ENCODE measurements around the gene CD6.

The CD6 gene

DNA sequence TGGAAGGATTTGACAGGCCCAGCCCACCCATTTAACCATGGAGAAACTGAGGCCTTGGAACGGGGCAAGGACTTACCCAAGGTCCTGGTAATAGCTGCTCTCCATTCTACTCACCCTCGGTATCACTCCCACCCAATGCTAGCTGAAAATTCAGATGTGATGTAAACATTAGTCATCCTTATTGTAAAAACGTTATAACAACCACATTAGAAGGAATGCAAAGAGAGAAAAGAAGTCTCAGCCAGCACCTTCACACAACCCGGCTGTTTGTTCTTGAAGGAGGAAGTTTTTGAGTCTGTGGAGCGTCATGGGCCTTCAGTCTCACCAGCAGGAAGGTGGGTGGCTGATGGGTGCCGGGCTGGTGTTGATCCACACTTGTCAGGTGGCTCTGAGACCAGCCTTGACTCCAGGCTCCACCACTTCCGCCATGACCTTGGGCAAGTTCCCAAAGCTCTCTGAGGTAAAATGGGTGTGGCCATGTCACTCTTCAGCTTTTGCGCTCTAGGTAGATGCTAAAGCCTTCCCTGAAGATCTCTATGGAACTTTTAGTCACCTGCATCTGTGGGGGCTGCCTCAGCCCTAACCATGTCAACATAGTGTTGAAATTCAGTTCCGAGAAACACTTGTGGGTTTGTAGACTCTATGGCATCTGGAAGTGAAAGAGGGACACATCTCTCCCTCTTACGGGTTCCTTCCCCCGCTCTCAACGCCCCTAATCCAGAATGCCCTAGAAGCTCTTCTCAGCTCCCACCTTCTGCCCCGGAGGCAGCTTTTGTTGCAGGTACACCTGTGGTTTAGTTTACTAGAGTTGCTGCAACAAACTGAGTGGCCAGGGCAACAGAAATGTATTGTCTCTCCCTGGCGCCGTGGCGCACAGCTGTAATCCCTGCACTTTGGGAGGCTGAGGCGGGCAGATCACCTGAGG lies 14.8 kb downstream of the CD6 start:
- no peak for DNase-seq (ENCODE audit: low spot score)

DNA sequence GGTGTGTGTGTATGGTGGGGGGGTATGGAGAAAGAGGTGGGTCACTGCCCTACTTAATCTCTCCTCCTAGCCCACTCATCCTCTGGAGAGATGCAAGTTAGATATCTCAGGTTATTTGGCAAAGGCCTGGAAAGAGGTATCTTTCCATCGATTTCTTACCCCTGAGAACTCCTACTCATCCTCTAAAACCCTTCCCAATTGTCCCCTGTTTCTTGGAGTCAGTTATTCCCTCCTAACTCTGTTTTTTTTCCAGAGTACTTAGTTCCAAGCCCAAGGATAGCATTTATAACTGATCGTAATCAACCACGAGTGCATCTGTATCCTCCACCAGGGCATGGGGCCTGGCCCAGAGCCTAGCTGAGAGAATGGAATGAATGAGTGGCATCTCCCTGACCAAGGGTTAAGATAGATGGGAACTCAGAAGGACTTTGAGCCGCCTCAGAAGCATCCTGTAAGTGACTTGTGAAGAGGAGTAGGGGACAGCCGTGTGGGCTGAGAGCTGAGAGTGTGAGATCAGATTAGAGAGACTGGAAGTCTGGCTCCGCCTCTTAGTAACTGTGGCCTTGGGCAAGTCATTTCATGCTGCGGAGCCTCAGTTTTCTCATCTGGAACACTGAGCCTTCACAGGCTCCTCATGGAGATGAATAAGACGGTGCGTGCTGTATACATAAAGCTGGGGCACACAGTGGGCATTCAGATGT lies 16.2 kb downstream of the CD6 start:
- no peak for DNase-seq (ENCODE audit: low spot score)

DNA sequence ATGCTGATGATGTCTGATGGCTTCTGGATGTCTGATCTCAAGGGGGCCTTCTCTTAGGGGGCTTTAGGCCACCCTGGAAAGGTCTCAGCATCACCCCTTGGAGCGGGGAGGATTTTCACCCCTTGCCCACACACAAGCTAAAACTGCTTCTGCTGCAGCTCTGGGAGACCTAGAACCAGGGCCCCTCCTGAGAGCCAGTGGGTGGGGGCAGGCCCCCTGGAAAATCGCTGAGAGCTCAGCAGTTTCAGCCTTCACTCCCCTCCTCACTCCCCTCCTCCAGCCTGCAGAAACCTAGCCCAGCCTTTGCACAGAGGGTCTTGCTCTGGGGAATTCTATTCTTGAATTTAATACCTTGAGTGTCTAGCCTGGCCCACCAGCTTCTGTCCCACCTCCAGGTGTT lies 17.2 kb downstream of the CD6 start:
- DNase-seq (ENCODE audit: low spot score) = no peak

DNA sequence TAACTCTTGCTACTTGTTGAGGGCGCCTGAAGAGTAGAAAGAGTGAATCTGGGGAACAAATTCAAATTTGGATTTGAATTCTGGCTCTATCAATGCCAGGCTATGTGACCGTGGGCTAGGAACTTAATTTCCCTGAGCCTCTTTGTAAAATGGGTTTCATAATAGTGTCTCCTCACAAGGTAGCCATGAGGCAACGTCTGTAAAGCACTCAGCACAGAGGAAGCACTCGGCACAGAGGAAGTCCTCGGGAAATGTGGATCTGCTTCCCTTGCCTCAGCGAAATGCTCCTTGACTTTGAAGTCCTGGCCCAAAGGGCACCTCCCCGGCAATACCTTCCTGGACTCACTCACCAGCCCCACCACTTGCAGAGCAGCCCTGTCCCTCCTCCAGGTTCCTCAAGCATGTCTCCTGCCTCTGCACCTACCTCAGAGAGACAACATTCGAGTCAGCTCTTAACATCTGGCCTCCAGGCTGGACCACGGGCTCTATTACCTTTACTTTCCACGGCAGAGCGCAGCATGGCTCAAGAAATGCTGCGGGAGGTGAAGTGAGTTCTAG lies 17.7 kb downstream of the CD6 start:
- DNase-seq (ENCODE audit: low spot score) = no peak

DNA sequence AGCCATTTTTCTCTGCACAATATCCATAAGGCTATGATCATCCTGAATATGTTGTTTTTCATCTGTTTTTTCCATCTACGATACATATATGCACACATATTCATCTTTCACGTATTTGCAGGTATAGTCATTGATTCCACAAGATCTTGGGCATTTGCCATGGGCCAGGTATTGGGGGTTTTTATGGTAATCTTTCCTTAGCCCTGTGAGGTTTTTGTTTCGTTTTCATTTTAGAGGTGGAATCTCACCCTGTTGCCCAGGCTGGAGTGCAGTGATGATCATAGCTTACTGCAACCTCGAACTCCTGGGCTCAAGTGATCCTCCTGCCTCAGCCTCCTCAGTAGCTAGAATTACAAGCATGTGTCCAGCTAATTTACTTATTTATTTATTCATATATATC lies 20.0 kb downstream of the CD6 start:
- DNase-seq (ENCODE audit: low spot score) = no peak

DNA sequence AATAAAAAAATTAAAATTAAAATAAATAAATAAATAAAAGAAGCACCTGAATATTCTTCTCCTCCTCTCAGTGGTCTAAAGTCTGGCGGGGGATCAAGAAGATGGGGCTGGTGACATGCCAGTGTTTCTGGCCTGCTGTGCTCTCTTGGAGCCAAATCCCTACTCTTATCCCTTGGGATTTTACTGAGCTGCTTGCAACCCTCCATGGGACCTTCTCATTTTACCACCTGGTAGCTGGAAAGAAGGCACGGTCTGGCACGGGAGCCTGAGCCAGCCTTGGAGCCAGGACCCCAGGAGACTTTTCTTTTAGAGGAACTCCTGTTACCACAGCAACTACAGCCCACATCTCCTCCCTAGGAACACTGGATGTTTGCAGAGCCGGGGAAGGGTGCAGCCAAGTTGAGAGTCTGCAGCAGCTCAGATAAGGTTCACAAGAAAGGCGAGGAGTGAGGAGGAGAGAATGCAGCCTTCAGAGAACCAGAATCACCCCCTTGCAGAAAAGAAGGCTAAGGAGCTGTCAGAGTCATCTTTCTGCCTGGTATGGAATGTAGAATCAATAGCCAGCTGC lies 21.4 kb downstream of the CD6 start:
- no peak for DNase-seq (ENCODE audit: low spot score)

DNA sequence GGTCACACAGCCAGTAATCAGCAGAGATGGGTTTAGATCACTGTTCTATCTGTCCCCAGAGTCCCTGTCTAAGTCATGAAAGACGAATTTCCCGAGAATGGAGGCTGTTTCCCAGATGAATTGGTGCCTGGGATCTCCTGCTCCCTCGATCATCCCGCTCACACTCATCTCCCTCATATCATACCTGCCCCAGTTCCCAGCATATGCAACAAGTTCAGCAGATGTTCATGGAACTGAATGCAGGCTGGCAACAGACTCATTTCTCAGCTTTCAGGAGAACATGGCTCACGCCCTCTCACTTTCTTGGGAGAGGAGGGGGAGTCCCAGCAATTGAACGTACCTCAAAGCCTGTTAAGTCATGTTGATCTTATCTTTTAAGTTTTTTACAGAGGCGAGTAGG lies 22.1 kb downstream of the CD6 start:
- no peak for DNase-seq (ENCODE audit: low spot score)

DNA sequence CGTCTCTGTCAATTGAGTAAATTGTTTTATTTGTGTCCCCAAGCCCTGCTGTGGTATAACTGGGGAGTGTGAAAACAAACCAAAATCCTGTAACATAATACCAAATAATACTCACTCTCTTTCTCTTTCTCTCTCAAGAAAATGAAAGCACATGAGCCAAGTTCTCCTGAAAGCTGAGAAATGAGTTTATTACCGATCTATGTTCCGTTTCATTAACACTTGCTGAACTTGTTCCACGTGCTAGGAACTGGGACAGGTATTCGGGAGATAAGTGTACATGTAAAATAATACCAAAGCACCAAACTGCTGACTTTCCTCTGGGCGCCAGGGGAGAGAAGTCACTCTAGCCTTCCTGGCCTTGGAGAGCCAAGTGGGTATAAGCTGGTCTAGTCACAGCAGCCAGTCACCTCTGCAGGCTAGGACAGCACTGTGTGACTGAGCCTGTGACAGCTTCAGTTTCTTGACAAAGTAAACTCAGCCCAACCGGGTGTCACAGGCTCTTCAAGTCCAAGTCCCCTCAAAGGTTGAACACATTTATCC lies 23.1 kb downstream of the CD6 start:
- no peak for DNase-seq (ENCODE audit: low spot score)

DNA sequence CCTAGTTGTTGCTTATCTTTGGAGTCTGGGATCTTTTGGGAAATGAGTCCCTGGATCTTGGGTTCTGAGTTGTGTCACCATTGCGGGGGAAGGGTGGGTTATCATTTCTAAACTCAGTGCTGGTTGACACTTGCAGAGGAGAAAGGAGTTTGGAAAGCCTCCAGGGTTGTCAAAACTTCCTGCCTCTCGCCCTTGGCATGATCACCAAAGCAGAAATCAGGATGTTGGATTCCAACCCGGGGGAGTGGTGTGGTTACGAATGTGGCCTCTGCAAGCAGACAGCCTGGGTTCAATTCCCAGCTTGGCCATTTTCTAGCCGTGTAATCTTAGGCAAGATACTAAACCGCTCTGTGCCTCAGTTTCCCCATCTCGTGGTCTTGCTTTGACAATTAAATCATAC lies 24.3 kb downstream of the CD6 start:
- no peak for DNase-seq (ENCODE audit: low spot score)

DNA sequence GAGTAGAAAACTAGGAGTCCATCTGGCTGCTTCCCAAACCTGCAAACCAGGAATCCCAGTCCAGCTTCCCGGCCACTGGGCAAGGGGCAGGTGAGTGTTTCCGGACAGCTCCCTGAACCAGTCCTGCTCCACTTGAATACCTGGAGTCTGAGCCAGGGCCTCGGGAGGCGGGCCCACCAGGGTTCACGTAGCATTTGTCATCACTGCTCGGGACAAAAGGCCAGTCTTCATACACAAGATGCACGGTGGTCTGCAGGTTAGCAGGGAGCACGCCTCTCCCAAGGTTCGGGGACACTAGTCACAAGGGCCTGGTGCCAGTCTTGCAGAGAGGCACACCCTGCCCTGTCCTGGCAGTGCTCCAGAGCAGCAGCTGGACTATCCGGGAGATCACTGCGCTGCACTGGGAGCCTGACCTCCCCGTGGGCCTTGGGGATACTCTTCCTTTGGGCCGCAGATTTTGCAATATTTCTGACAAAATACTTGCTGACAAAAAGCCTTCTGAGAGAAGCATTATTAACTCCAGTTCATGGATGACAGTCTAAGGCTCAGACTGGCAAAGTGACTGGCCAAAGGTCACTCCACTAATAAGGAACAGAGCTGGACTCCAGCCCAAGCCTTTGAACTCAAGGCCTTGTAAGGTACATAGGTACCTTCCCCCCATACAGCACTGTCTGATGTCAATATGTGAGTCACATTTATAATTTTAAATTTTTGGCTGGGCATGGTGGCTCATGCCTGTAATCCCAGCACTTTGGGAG lies 25.1 kb downstream of the CD6 start:
- no peak for DNase-seq (ENCODE audit: low spot score)

DNA sequence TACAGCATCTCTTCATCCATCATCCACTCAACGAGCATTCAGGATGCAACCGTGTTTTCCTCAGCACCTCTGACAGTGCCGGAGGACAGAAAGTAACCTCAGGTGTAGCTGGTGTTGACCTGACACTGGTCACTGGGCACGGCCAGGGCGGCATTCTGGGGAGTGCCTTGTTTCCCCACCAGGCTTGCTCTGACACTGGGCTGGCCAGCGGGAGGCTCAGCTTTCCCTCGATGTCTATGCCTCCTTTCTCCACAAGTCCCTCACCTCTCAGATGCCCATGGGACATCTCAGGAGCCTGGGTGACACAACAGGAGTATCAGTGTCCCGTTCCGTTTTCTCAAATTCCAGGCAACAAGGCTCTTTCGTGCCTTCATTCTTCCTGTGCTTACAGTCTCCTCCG lies 28.9 kb downstream of the CD6 start:
- no peak for DNase-seq (ENCODE audit: low spot score)

DNA sequence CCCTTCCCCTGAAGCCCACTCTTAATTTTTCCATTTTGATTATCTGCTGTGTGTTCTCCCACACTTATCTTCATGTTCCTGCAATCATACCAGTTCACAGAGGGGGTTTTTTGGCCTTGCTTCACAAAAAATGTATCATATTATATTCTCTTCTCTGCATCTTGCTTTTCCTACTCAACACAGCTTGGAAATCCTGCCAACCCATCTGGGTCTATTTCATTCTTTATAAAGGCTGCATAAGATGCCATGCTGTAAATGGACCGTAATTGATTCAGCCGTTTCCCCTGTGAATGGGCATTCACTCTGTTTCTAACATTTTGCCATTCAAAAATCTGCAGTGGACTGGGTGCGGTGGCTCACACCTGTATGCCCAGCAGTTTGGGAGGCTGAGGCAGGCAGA lies 30.5 kb downstream of the CD6 start:
- DNase-seq (ENCODE audit: low spot score) = no peak

DNA sequence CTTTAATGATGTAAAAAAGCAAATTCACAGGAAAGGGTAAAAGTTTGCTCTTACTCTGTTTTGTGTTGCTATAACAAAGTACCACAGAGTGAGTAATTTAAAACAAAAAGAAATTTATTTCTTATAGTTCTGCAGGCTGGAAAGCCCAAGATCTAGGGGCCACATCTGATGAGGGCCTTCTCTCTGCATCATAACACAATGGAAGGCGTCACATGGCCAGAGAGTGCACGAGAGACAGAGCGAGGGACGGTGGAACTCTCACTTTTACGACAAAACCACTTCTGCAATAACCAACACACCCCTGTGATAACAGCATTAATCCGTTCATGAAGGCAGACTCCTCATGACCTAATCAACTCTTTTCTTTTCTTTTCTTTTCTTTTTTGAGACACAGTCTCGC lies 31.1 kb downstream of the CD6 start:
- no peak for DNase-seq (ENCODE audit: low spot score)

DNA sequence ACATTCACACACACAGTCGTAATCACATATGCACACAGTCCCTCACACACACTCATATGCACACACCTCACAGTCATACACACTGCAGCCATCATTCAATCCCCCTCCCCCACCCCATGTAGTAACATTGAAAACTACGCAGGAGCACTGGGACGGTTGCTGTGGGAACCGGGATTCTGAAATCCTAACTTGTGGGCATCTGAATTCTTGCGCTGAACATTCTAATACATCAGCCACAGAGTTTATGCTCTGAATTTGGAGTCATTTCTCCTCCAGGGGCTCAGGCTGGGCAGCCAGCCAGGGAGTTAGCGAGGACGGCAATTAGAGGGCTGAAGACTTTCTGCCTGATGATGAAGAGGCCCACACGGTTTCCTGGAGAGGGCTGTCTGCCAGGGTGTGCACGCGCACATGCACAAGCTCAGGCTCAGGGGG lies 32.7 kb downstream of the CD6 start:
- DNase-seq (ENCODE audit: low spot score) = no peak

DNA sequence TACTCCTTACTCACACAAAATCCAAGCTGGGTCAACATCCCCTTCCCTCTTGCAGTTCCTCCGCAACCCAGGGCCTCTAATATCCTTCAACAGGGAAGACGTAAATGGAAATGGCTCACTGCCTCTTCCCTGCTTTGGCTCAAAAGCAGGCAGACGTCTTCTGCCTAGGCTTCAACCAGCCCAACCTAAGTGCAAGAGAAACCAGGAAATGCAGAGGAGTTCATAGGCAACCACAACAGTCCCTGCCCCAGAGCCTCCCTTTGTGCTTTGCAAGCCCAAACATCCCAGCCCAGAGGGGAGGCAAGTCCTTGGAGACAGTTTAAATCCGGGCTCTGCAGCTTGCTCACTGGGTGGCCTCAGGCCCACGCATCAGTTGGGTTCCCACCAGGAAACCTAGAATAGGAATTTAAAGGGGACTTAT lies 33.3 kb downstream of the CD6 start:
- DNase-seq (ENCODE audit: low spot score) = no peak

DNA sequence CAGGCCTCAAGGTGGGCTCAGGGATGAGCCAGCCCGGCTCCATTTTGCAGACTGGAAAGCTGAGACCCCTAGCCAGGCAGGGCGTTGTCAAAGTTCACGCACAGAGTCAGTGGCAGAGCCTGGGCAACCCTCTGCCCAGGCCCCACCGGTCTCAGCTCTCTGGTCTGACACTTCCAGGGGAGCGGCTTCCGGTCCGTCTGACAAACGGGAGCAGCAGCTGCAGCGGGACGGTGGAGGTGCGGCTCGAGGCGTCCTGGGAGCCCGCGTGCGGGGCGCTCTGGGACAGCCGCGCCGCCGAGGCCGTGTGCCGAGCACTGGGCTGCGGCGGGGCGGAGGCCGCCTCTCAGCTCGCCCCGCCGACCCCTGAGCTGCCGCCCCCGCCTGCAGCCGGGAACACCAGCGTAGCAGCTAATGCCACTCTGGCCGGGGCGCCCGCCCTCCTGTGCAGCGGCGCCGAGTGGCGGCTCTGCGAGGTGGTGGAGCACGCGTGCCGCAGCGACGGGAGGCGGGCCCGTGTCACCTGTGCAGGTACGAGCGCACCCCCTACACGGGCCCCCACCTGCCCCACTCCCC lies 36.0 kb downstream of the CD6 start:
- DNase-seq (ENCODE audit: low spot score) = no peak

DNA sequence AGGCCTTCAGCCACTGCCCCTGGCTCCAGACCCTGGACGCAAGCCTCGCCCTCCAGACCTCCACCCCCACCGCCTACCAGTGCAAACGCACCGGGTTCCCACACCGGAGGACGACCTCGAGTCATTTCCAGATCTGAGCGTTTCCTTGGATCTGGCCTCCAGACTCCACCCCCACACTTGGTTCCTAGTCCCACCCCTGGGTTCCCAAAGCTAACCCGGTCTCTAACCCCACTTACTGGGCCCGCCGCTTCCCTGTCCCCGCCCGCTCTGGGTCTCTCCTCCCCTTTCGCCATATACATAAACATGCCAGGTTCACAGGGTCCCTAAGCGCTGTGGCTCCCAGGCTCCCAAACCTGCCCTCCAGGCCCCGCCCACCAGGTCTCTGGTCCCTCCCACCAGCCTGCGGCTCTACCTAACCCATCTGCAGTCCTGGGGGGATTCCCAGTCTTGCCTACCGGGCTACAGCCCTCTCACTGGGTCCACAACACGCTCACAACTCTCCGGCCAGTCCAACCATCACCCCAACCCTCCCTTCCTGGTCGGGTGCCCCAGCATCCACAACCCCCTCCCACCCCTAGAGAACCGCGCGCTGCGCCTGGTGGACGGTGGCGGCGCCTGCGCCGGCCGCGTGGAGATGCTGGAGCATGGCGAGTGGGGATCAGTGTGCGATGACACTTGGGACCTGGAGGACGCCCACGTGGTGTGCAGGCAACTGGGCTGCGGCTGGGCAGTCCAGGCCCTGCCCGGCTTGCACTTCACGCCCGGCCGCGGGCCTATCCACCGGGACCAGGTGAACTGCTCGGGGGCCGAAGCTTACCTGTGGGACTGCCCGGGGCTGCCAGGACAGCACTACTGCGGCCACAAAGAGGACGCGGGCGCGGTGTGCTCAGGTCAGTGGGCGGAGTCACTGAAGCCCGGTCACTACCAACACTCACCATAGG lies 36.7 kb downstream of the CD6 start:
- DNase-seq (ENCODE audit: low spot score) = no peak

DNA sequence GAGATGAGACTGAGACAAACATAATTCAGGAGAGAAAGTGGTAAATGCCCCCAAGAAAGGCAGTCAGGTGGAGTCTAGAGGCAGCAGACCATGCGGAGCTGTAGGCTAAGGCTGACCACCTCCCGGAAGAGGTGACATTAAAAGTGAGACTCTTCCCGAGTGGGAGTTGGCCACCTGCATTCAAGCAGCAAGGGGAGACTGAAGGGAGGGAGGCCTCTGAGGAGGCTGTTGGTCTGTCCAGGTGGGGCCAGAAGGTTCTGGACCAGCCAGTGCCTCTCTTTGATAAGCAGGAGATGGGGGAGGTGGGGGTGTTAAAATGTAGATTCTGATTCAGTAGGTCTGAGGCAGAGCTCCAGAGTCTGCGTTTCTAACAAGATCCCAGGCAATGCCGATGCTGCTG lies 37.5 kb downstream of the CD6 start:
- DNase-seq (ENCODE audit: low spot score) = no peak

DNA sequence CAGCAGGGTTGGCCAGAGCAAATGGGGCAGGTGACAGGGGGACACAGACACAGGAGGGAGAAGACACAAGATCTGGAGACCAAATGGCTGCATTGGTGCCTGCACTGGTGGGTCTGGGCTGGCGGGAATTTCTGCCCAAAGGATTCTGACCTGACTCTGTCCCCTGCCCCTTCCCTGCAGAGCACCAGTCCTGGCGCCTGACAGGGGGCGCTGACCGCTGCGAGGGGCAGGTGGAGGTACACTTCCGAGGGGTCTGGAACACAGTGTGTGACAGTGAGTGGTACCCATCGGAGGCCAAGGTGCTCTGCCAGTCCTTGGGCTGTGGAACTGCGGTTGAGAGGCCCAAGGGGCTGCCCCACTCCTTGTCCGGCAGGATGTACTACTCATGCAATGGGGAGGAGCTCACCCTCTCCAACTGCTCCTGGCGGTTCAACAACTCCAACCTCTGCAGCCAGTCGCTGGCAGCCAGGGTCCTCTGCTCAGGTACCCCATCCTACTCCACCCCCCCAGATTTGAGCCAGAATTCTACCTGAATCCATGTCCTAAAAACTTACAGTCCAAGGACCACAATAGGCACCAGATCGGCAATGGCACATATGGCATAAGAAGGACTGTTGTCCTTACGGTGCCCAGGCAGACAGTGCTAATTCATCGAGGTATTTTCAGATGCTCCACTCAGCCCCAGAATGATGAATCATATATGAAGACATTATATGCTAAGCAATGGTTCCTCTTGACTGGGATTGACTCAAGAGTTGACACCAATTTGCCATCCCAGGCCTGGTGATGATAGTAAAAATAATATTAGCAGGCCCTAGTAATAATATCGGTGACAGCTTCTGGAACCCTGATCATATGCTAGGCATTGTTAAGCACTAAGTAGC lies 38.2 kb downstream of the CD6 start:
- DNase-seq (ENCODE audit: low spot score) = no peak

All from hepatic stellate cell (primary cell).